HepG2 (cell line): ENCODE measurements around the gene INTS7. TPM values are rescaled to one million over a fixed set of nuclear protein-coding genes. Genes with fewer than 3 reads are reported as not detected.

ENCODE experiments used
- AFF4 ChIP-seq: sonication (generic); formaldehyde crosslinking; IDR thresholded peaks from 2 replicates; pipeline ENCODE4 v1.4.0; 2020; ENCODE audit warnings: missing genetic modification reagents
- ASH2L ChIP-seq: fragments of 300-600, 200-600 bp; sonication (generic); IDR thresholded peaks from 2 replicates; pipeline ENCODE4 v1.7.0; 2017; ENCODE audit warnings: low read depth, mild to moderate bottlenecking, moderate library complexity, mixed read lengths, low read length; ENCODE audit not compliant: insufficient read length
- BCL3 ChIP-seq: sonication (generic); formaldehyde crosslinking; IDR thresholded peaks from 2 replicates; pipeline ENCODE4 v1.5.1; 2020; ENCODE audit warnings: mild to moderate bottlenecking, missing genetic modification reagents, moderate library complexity
- CTCF ChIP-seq: sonication (generic); formaldehyde crosslinking; IDR thresholded peaks from 2 replicates; pipeline ENCODE4 v1.5.0; 2020; ENCODE audit warnings: mild to moderate bottlenecking, missing genetic modification reagents, moderate library complexity
- ELF1 ChIP-seq: sonication (generic); formaldehyde crosslinking; IDR thresholded peaks from 2 replicates; pipeline ENCODE4 v1.4.0; 2020; ENCODE audit warnings: missing genetic modification reagents
- ELF3 ChIP-seq: IDR thresholded peaks from 2 replicates; pipeline ENCODE4 v1.6.1; 2016; ENCODE audit warnings: missing genetic modification reagents, missing compliant biosample characterization
- EZH2 ChIP-seq: conservative IDR thresholded peaks from 2 replicates; pipeline ENCODE4 v1.6.1; 2012; ENCODE audit warnings: mild to moderate bottlenecking, low read depth, low read length, moderate library complexity
- FOXA3 ChIP-seq: IDR thresholded peaks from 2 replicates; pipeline ENCODE4 v1.6.1; 2016; ENCODE audit warnings: missing genetic modification reagents, missing compliant biosample characterization
- HOMEZ ChIP-seq: IDR thresholded peaks from 2 replicates; pipeline ENCODE4 v1.6.1; 2016; ENCODE audit warnings: low read depth
- MAZ ChIP-seq, 2 experiments: sonication (generic) in 1 of 2; formaldehyde crosslinking in 1 of 2; IDR thresholded peaks; 2 replicates each; pipeline versions ENCODE4 v1.5.0 to v1.6.1; 2012 to 2020; ENCODE audit warnings: low read depth in 2 of 2, mild to moderate bottlenecking in 2 of 2, borderline replicate concordance in 1 of 2, improper control_type of control experiment in 1 of 2, low read length in 1 of 2, missing genetic modification reagents in 1 of 2, moderate library complexity in 1 of 2
- MLLT10 ChIP-seq: sonication (generic); formaldehyde crosslinking; IDR thresholded peaks from 2 replicates; pipeline ENCODE4 v1.4.0; 2020; ENCODE audit warnings: missing genetic modification reagents
- NR2C2 ChIP-seq: sonication (generic); formaldehyde crosslinking; IDR thresholded peaks from 2 replicates; pipeline ENCODE4 v1.4.0; 2020; ENCODE audit warnings: missing genetic modification reagents, mild to moderate bottlenecking, moderate library complexity, borderline replicate concordance
- NR2F2 ChIP-seq: IDR thresholded peaks from 2 replicates; pipeline ENCODE4 v1.6.1; 2012; ENCODE audit warnings: low read depth, inconsistent platforms, borderline replicate concordance
- POGZ ChIP-seq: sonication (generic); formaldehyde crosslinking; IDR thresholded peaks from 2 replicates; pipeline ENCODE4 v1.4.0; 2020; ENCODE audit warnings: mild to moderate bottlenecking, missing genetic modification reagents
- SOX6 ChIP-seq, 2 experiments: fragments of 450-650 bp in 1 of 2; sonication (generic) in 1 of 2; formaldehyde crosslinking in 1 of 2; IDR thresholded peaks; 2 replicates each; pipeline versions ENCODE4 v1.4.0 to v1.6.1; 2017 to 2020; ENCODE audit warnings: antibody characterized with exemption in 1 of 2, mild to moderate bottlenecking in 1 of 2, missing genetic modification reagents in 1 of 2
- TBX2 ChIP-seq: sonication (generic); formaldehyde crosslinking; IDR thresholded peaks from 2 replicates; pipeline ENCODE4 v1.5.0; 2020; ENCODE audit warnings: missing genetic modification reagents, mild to moderate bottlenecking, borderline replicate concordance
- TRIM22 ChIP-seq: fragments of 450-650 bp; IDR thresholded peaks from 2 replicates; pipeline ENCODE4 v1.6.1; 2017
- ZFP90 ChIP-seq: sonication (generic); formaldehyde crosslinking; IDR thresholded peaks from 2 replicates; pipeline ENCODE4 v1.8.0; 2022; ENCODE audit warnings: missing genetic modification reagents, mild to moderate bottlenecking, inconsistent platforms, borderline replicate concordance
- polyA plus RNA-seq, 8 experiments: library from polyadenylated mRNA; depleted of rRNA in 3 of 8; stranded (reverse) in 7 of 8; unstranded in 1 of 8; fragments of >200 nt; fragmentation: Illumina TruSeq in 4 of 8; extraction: Trizol in 4 of 8; gene quantifications; 2 replicates each; pipeline versions ENCODE4 v1.2.1 to v1.2.3, GENCODE V29; 2011 to 2016; ENCODE audit warnings: low read depth in 4 of 8, missing spikeins in 1 of 8, mixed read lengths in 1 of 8; ENCODE audit not compliant: insufficient read depth in 1 of 8
- total RNA-seq, 5 experiments: library from RNA; depleted of rRNA; stranded (reverse); fragments of >200 nt; fragmentation: Illumina TruSeq; extraction: Trizol; gene quantifications; 2 replicates each; pipeline ENCODE4 v1.2.3, GENCODE V29; 2016; ENCODE audit warnings: low read depth in 1 of 5

The INTS7 gene
- total and polyA plus RNA-seq, 2 of the 13 experiments (the other 11 are each of a cell fraction or from before 2014, with no cell fraction given) = 18.3 to 22.4 TPM

GRCh38 chr1:211944733-211945500, 90.4 kb downstream of the INTS7 start (continued):
- 0 out of 2 replicates have a peak, but pooled peaks have one; percentile 18 for TF ChIP-seq NR2C2 (CRISPR knock-in tag)
- no peak for TF ChIP-seq TRIM22
- TF ChIP-seq MAZ (IDR thresholded peaks at IDR 0.05; ENCODE audit: borderline replicate concordance, low read depth, low read length) = peak; percentile 23; the same call in 1 of the 2 replicates
- 0 out of 2 replicates have a peak, but pooled peaks have one; percentile 40 for TF ChIP-seq MAZ (CRISPR knock-in tag; IDR thresholded peaks at IDR 0.05; ENCODE audit: low read depth)
- no peak for TF ChIP-seq SOX6 (IDR thresholded peaks at IDR 0.05)
- TF ChIP-seq SOX6 (CRISPR knock-in tag; IDR thresholded peaks at IDR 0.05) = peak; percentile 78
- TF ChIP-seq MLLT10 (CRISPR knock-in tag) = no peak
- TF ChIP-seq POGZ = peak; percentile 61
- TF ChIP-seq TBX2 = peak; percentile 62; the same call in 1 of the 2 replicates
- peak; percentile 77 for TF ChIP-seq ELF3 (CRISPR knock-in tag)
- TF ChIP-seq NR2F2 = peak; percentile 22; the same call in 1 of the 2 replicates
- peak; percentile 38; the same call in 1 of the 2 replicates for TF ChIP-seq ELF1 (CRISPR knock-in tag)
- no peak for TF ChIP-seq BCL3 (CRISPR knock-in tag)
- peak; percentile 77 for TF ChIP-seq HOMEZ (CRISPR knock-in tag)
- TF ChIP-seq ASH2L = no peak
- 0 out of 2 replicates have a peak, but pooled peaks have one; percentile 65 for TF ChIP-seq ZFP90 (CRISPR knock-in tag)
- TF ChIP-seq EZH2 = no peak
- no peak for TF ChIP-seq AFF4
- peak; percentile 96 for TF ChIP-seq CTCF (CRISPR knock-in tag)
- peak; percentile 79 for TF ChIP-seq FOXA3 (CRISPR knock-in tag)
